ENCODE data around the gene B4GAT1.
A peak's percentile ranks its signal among the peaks of the same experiment; 100 is the strongest.

B4GAT1 gene

DNA sequence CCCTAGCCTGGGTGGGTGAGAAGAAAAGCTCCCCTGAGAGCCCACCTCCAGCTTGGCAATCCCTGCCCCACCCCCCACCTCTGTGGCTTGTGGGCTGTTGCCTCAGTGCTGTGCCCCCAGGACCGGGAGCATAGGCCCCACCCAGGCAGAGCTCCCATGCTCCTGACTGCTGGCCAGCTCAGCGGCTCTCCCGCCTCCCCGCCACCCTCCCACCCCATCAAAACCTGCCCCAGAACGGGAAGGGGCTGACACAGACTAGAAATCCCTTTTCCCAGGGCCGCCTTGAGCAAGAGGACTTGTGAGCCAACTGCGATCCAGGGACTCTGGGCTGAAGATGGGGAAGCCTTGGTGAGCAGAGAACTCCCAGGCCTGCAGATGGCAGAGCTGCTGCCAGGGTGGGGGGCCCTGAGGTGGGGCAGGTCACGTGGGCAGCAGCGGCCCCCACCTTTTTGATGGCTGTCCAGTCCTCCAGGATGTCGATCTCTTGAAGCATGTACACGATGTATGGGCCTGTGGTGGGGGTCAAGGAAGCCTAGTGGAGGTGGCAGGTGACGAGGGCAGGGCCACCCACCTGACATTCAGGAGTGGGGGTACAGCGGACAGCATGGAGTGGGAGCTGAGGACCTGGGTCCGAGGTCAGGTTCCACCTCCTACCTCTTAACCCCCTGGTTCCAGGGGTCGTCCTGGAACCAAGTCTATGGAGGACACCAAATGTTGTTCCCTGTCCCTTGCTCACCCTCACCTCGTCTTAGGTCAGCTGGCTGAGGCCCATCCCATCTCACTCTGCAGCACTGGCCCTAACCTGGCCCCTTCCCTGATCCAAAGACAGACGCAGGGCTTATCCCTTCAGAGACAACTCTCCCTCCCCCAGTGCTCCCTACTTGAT lies 8.9 kb downstream of the B4GAT1 start:
- no peak for DNase-seq (ENCODE audit: insufficient read length, low spot score)
- peak; percentile 68 for FAIRE-seq

DNA sequence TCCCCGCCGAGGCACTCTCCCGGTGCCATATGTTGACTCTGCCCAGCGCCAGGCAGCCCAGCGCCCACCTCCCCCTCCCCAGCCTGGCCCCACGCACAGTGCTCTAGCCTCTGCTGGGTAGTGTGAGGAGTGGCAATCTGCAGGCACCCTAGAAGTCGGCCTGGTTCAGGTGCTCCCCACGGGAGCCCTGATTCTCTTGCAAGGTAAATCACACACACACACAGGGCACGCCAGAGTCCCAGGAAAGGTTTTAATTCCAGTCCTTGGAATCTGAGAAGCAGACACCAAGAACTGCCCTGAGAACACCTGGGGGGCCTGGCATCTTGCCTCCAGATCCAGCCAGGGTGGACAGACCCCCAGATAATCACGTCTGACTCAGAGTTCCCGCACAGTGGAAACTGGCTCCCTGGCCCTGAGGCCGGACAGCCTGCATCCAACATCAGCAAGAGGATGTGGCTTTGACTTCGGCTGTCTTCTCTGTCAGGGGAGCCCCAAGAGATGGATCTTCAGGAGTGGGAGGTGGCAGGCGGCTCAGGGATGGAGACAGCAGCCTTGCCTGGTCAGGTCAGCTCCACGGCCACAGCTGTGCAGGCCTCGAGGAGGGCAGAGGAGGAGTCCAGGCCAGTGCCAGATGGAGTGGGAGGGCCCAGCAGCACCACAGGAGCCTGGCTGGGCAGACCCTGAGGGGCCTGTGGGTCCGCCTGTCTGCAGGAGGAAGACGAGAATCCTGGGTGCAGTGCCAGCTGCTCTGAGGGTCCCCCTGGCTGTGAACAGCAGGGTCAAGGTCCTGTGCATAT lies 10.1 kb downstream of the B4GAT1 start:
- DNase-seq (ENCODE audit: insufficient read length, low spot score) (no peak), FAIRE-seq (no peak)

DNA sequence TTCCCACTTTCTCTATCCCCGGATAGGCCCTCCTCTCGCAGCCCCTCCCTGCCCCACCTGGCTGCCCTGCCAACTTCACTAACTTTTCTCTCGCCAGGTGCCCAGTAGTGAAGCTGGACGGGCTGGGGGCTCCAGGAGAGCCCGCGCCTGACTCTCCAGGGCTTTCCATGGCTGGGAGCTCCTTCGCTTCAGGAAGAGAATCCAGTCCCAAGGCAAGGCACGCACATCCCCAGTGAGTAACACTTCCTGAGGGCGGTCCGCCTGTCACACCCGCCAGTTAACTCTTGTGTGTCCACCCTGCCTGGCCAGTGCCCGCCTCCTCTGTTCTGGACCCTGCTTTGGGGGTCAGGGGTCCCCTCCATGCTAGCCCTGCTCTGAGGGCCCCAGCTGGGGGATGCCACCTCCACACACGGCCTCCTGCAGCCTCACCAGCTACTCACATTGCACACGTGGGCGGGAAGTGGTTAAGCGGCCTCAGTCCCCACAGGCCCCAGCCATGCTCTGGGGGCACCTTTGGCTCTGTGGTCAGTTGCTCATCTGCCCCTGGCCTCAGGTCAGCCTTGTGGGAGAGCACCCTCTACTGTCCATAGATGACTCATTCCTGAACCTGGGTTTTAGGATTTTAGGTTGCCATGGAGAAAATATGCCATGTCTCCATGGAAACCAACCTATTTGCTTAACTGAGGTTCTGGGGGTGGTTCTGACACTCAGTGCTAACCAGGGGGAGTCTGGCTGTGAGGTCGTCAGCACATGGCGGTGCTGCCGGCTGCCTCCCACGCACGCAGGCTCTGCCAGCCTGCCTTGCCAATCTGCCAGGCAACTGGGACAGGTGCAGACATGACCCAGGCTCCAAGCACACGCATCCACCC lies 11.0 kb downstream of the B4GAT1 start, which contains the start of gene RIN1:
Gene RIN1, minus strand, starts transcription at position 201 of the 869 bp plus-strand sequence. Its CDS starts 32 bp downstream, at position 169.
- DNase-seq (ENCODE audit: insufficient read length, low spot score) (peak; percentile 99), FAIRE-seq (peak; percentile 100)

- no peak for FAIRE-seq
- DNase-seq (ENCODE audit: insufficient read length, low spot score) = peak; percentile 71
These were observed 11.7 kb downstream of the B4GAT1 start for GRCh38 chr11:66335531-66336233.

DNA sequence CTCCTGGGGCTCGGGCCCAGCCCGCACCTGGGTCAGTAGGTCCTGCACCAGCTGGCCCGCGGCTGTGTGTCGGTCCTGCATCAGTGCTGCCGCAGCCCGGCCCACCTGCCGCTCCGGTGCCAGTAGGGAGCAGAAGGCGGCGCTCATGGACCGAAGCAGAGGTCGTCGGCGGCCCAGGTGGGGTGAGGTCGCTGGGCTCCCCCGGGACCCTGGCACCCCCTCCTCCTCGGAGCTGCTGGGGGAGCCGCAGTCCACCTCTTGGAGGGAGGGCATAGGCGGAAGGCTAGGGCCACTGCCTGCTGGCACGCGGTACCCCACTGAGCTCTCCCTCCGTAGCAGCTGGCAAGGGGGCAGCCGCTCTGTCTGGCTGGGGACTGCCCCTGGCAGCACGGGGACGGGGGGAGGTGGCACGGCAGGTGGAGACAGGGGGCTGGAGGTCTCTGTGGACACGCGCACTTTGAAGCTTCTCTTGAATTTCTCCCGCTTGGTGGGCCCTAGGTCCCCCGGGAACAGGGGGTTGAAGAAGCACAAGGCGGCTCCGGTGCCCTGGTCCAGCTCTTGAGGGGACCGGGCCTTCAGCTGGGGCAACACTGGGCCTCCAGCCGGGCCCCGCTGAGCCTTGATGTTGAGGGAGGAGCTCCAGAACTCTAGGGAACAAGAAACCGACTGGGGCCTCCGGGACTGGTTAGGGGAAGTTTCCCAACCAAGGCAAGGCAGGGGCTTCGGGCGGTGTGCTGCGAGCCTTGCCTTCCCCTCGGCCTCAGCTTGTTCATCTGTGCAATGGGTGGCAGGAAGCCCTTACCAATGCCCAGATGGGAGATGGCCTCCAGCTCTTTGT lies 12.6 kb downstream of the B4GAT1 start:
- peak; percentile 49 for FAIRE-seq
- no peak for DNase-seq (ENCODE audit: insufficient read length, low spot score)

DNA sequence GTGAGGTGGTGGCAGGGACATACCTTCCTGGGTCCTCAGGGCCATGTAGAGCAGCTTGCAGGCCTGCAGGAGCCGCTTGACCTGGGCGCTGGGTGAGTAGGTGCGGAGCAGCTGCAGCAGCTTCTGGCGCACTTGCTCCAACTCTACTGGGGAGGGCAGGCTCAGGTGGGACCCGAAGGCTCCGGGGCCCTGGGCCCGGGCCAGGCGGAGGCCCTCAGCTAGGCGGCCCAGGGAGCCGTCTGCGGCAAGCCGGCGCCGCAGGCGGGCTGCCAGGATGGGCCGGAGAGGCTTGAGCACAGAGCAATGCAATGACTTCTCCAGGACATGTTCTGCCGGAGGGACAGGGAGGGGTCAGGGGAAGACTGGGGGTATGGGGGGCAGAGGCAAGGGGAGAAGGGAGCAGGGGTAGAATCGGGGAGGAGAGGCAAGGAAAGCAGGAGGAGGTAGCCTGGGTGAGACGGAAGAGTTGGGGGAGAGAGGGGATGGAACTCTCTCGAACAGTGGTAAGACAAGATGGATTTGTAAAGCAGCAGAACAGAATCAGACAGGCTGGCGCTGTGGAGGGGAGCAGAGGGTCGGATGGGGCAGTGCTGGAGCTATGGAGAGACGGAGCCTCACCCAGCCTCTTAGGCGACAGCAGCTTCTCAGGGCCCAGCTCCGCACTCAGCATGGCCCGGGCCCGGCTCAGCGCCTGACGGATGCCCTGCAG lies 13.4 kb downstream of the B4GAT1 start:
- no peak for DNase-seq (ENCODE audit: insufficient read length, low spot score)
- FAIRE-seq = peak; percentile 4

GRCh38 chr11:66333220-66333877 lies 14.1 kb downstream of the B4GAT1 start:
- no peak for DNase-seq (ENCODE audit: insufficient read length, low spot score)
- FAIRE-seq = no peak

- FAIRE-seq = peak; percentile 52
These were observed 14.8 kb downstream of the B4GAT1 start for GRCh38 chr11:66332371-66333219.

GRCh38 chr11:66331542-66332370 lies 15.7 kb downstream of the B4GAT1 start:
- DNase-seq (ENCODE audit: insufficient read length, low spot score) = no peak
- peak; percentile 55 for FAIRE-seq

More at GRCh38 chr11:66332371-66333219, 14.8 kb downstream of the B4GAT1 start:
- DNase-seq (ENCODE audit: insufficient read length, low spot score) = no peak

GRCh38 chr11:66330931-66331330 lies 16.5 kb downstream of the B4GAT1 start:
- peak; percentile 13 for FAIRE-seq
- DNase-seq (ENCODE audit: insufficient read length, low spot score) = no peak

GRCh38 chr11:66329165-66329673 lies 18.2 kb downstream of the B4GAT1 start:
- no peak for DNase-seq (ENCODE audit: insufficient read length, low spot score)
- no peak for FAIRE-seq

- FAIRE-seq (peak; percentile 100), DNase-seq (ENCODE audit: insufficient read length, low spot score) (peak; percentile 94)
These were observed 18.9 kb downstream of the B4GAT1 start for GRCh38 chr11:66328302-66329144.

GRCh38 chr11:66328031-66328301 lies 19.5 kb downstream of the B4GAT1 start:
- no peak for DNase-seq (ENCODE audit: insufficient read length, low spot score)
- FAIRE-seq = no peak

GRCh38 chr11:66327171-66328030 lies 20.0 kb downstream of the B4GAT1 start:
- FAIRE-seq = no peak
- DNase-seq (ENCODE audit: insufficient read length, low spot score) = peak; percentile 75

Measured in HTR-8/SVneo (cell line).